HCT116 (cell line): Measurements from ENCODE around the gene NEMP2.

ENCODE experiments used
- ATF3 ChIP-seq: IDR thresholded peaks from 2 replicates; pipeline ENCODE4 v1.6.1; 2012
- POLR2A ChIP-seq: IDR thresholded peaks from 2 replicates; pipeline ENCODE4 v1.7.0; 2011; ENCODE audit warnings: borderline replicate concordance; ENCODE audit not compliant: insufficient read depth, insufficient read length; ENCODE audit errors: extremely low read depth
- RAD21 ChIP-seq: IDR thresholded peaks from 2 replicates; pipeline ENCODE4 v1.6.1; 2012; ENCODE audit warnings: low read depth, mild to moderate bottlenecking

GRCh38 chr2:190569994-190570755 is 35.7 kb upstream of the NEMP2 start:
- no peak for TF ChIP-seq POLR2A
- no peak for TF ChIP-seq ATF3
- no peak for TF ChIP-seq RAD21
